Stimulated activated CD4-positive, alpha-beta T cell treated with anti-CD3 and anti-CD28 coated beads, Interleukin-1b, Interleukin-23, amount 100 ng/mL, for 4 hours (primary cell): Measurements from ENCODE around the gene H2BK1.

Experiments used
- DNase-seq, 2 donors: peaks; one replicate each; pipeline ENCODE4 v3.0.0-alpha.2; 2020; ENCODE audit warnings: low read depth in 2 of 2

H2BK1 gene

GRCh38 chr7:151232091-151232916, 22.0 kb upstream of the H2BK1 start, which contains the start of gene CHPF2:
CHPF2 (plus strand) TSS chr7:151232483; CDS start chr7:151234012, 1,529 bp downstream.
- DNase-seq, result peak; percentile 77 to 81

GRCh38 chr7:151231080-151231479, 20.8 kb upstream of the H2BK1 start:
- DNase-seq, result no peak

- DNase-seq, result no peak
These were observed 19.0 kb upstream of the H2BK1 start for GRCh38 chr7:151229249-151229648.

- DNase-seq, result no peak
These were observed 18.0 kb upstream of the H2BK1 start for GRCh38 chr7:151228024-151228866.

- peak; percentile 96 for DNase-seq
These were observed 16.8 kb upstream of the H2BK1 start, which contains the start of gene ABCF2 for GRCh38 chr7:151226875-151227782. ABCF2 (minus strand) TSS chr7:151227205; CDS start chr7:151226458, 747 bp downstream.

- DNase-seq, result no peak
These were observed 16.2 kb upstream of the H2BK1 start for GRCh38 chr7:151226560-151226874.

- no peak for DNase-seq
These were observed 15.7 kb upstream of the H2BK1 start for GRCh38 chr7:151225948-151226510.

GRCh38 chr7:151223728-151224127, 13.4 kb upstream of the H2BK1 start:
- DNase-seq, result no peak

- no peak for DNase-seq
These were observed 7.9 kb upstream of the H2BK1 start for GRCh38 chr7:151218170-151218569.

GRCh38 chr7:151215396-151215795, 5.1 kb upstream of the H2BK1 start:
- no peak for DNase-seq

- DNase-seq, result no peak
These were observed 3.5 kb upstream of the H2BK1 start for GRCh38 chr7:151213826-151214225.

- DNase-seq, result no peak
These were observed 2.3 kb upstream of the H2BK1 start for GRCh38 chr7:151212626-151213025.

GRCh38 chr7:151211155-151211772, 976 bp upstream of the H2BK1 start:
- DNase-seq, result no peak

- no peak for DNase-seq
These were observed 700 bp downstream of the H2BK1 start for GRCh38 chr7:151209588-151209987.

GRCh38 chr7:151208253-151208862, 1.9 kb downstream of the H2BK1 start:
- DNase-seq, result no peak

- DNase-seq, result no peak
These were observed 2.5 kb downstream of the H2BK1 start for GRCh38 chr7:151207804-151208203.

- no peak for DNase-seq
These were observed 3.0 kb downstream of the H2BK1 start for GRCh38 chr7:151207315-151207714.

GRCh38 chr7:151206914-151207313, 3.4 kb downstream of the H2BK1 start:
- DNase-seq, result no peak

- no peak for DNase-seq
These were observed 4.6 kb downstream of the H2BK1 start for GRCh38 chr7:151205730-151206129.

GRCh38 chr7:151204383-151205032, 5.8 kb downstream of the H2BK1 start:
- no peak for DNase-seq
